NT2/D1 (cell line): ENCODE data around the gene IGF2R.

Experiments used
- SUZ12 ChIP-seq: IDR thresholded peaks from 2 replicates; pipeline ENCODE4 v1.6.1; 2011; ENCODE audit not compliant: insufficient read length, insufficient read depth; ENCODE audit errors: extremely low read depth
- YY1 ChIP-seq: IDR thresholded peaks from 2 replicates; pipeline ENCODE4 v1.6.1; 2011; ENCODE audit not compliant: insufficient read length, insufficient read depth

DNA sequence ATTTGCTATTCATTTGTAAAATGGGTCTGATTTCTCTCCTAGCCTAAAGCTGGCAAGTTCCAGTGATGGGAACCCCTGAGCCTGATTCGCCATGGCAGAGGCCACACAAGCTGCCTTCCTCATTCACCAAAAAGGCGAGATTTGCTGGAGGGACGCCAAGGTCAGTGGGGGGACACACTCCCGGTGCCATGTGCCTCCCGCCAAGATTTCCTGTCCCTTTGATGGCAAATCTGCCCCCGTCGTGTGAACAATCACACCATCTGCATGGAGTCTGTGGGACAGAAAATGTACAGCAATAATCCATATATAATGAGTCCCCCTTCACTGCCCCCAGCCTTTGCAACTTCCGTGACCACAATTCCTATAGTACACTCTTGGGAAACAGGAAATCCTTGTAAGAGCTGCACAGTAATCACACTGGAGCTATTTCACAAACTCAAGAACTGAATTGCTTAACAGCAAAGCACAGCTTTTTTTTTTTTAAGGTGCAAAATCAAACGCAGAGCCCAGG lies 15.7 kb upstream of the IGF2R start:
- TF ChIP-seq YY1 = no peak
- TF ChIP-seq SUZ12 = no peak
